Measurements from ENCODE around the gene LCN6. TPM values are rescaled to one million over a fixed set of nuclear protein-coding genes. Genes with fewer than 3 reads are reported as not detected.
"Not testable (repeated sequence)": the region's sequence is repeated elsewhere in the genome, so short reads cannot be mapped to it uniquely, and the experiment has no call there.

Gene LCN6, protein sequence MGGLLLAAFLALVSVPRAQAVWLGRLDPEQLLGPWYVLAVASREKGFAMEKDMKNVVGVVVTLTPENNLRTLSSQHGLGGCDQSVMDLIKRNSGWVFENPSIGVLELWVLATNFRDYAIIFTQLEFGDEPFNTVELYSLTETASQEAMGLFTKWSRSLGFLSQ
- total RNA-seq (not detected), polyA plus RNA-seq (ENCODE audit: insufficient read depth in 1 of 8, insufficient read length in 8 of 8, low replicate concordance in 1 of 8) (under 1 TPM in 2 of 8 donors, not detected in 6; 0.30 to 0.31 TPM)
- long read RNA-seq, donor 1 = 0 reads
- long read RNA-seq, donor 2 = 0 reads
- long read RNA-seq, donor 3 = 0 reads
- long read RNA-seq, donor 4 = 0 reads
- long read RNA-seq, donor 5 = 0 reads
- long read RNA-seq, donor 6 = 0 reads
- long read RNA-seq, donor 7 = 0 reads
- long read RNA-seq, donor 8 = 0 reads
- long read RNA-seq, donor 9 = 0 reads
- long read RNA-seq, donor 10 = 0 reads
- long read RNA-seq, donor 11 = 0 reads

DNA sequence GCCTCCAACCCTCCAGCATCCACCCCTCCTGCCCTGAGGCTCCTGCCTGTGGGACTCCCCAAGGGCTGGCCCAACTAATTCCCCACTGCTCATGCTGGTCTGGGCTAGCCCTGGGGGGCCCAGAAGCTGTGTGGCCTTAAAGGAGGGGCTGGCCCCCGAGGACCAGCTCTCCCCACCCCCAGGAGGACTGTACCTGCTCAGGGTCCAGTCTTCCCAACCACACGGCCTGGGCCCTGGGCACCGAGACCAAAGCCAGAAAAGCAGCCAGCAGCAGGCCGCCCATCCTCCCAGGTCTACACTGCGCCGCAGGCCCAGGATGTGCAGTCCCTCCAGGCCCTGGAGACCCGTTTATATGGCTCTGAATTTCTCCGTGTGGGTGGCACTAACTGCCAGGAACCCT, at the start of gene LCN6:
Gene LCN6, minus strand, starts transcription at position 325 of the 400 bp plus-strand sequence. Its CDS starts 42 bp downstream, at position 283.
- DNase-seq = no peak
- peaks cover 9% of the 10 kb centered on the region for H3K9me3 ChIP-seq (replicated peaks; ENCODE audit: control insufficient read depth, low read depth, low read length)
- WGBS (ENCODE audit: insufficient coverage) = 76% methylated on average over 7 of the region's 8 CpGs
- peaks cover under 1% of the 10 kb centered on the region for H3K4me1 ChIP-seq (ENCODE audit: control insufficient read depth, insufficient read depth, low read length)
- H3K4me3 ChIP-seq (ENCODE audit: low read length) = no peak within 1 kb of the TSS
- H3K27ac ChIP-seq (ENCODE audit: low read length) = no peak within 1 kb of the TSS
- peaks cover under 1% of the 10 kb centered on the region for H3K27me3 ChIP-seq (ENCODE audit: control insufficient read depth, insufficient read depth, low read length)
- H3K36me3 ChIP-seq (ENCODE audit: control insufficient read depth, insufficient read depth, low read length) = no peaks in the 10 kb centered on the region

DNA sequence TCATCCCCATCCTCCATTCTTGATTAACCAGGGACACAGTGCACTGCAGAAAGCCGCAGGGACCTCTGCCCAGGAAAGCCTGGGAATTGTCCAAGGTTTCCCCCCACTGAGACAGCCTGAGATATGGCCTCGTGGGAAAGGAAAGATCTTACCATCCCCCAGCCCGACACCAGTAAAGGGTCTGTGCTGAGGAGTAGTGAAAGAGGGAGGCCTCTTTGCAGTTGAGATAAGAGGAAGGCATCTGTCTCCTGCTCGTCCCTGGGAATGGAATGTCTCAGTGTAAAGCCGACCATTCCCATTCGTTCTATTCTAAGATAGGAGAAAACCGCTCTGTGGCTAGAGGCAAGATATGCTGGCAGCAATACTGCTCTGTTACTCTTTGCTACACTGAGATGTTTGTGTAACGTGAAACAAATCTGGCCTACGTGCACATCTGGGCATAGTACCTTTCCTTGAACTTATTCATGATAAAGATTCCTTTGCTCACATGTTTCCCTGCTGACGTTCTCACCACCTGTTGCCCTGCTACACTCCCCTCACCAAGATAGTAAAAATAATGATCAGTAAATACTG, 48.5 kb upstream of the LCN6 start:
- 0% methylated on average over 1 of the region's 10 CpGs for WGBS (ENCODE audit: insufficient coverage)
- H3K9me3 ChIP-seq (replicated peaks; ENCODE audit: control insufficient read depth, low read depth, low read length); H3K27ac ChIP-seq (ENCODE audit: low read length); H3K36me3 ChIP-seq (ENCODE audit: control insufficient read depth, insufficient read depth, low read length); DNase-seq; H3K4me3 ChIP-seq (ENCODE audit: low read length): not testable (repeated sequence)
- Histone ChIP-seq H3K4me1 (ENCODE audit: control insufficient read depth, insufficient read depth, low read length) (peaks cover 44% of the 10 kb centered on the region), H3K27me3 (ENCODE audit: control insufficient read depth, insufficient read depth, low read length) (peaks cover 58% of the 10 kb centered on the region)

DNA sequence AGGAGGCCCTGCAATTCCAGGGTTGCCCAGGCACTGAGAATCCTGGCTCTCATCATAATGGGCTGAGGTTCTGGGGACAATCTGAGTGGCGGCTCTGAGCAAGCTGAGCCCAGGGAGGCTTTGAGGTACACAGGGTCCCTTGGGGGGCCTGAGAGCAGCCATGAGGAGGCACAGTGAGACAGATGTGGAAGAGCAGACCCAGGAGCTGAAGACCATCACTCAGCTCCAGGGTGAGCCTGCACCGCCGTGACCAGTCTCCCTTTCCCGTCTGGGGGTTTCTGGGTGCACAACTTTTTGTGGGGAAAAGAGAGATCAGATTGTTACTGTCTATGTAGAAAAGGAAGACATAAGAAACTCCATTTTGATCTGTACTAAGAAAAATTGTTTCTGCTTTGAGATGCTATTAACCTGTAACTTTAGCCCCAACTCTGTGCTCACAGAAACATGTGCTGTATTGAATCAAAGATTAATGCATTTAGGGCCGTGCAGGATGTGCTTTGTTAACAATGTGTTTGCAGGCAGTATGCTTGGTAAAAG, 48.0 kb upstream of the LCN6 start, which contains the start of gene CCDC183:
Gene CCDC183, plus strand, starts transcription at position 101 of the 537 bp plus-strand sequence. Its CDS starts 60 bp downstream, at position 161.
- 24% methylated on average over 5 of the region's 5 CpGs for WGBS (ENCODE audit: insufficient coverage)
- Histone ChIP-seq H3K27ac (ENCODE audit: low read length) (no peak within 1 kb of the TSS), H3K27me3 (ENCODE audit: control insufficient read depth, insufficient read depth, low read length) (peaks cover 53% of the 10 kb centered on the region)

DNA sequence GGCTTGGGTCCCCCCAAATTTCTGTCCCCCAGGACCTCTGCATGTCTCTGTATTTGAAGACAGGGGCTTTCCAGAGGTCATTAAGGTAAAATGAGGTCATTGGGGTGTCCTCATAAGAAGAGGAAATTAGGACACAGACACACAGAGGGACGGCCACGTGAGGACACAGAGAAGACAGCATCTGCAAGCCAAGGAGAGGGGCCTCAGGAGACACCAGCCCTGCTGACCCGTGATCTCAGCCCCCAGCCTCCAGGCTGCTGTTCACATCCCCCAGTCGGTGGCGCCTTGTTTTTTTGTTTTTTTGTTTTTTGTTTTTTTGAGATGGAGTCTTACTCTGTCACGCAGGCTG, 46.6 kb upstream of the LCN6 start:
- no peak for DNase-seq
- Histone ChIP-seq H3K4me3 (ENCODE audit: low read length) (no peak overlapping the region), H3K9me3 (replicated peaks; ENCODE audit: control insufficient read depth, low read depth, low read length) (no peaks in the 10 kb centered on the region), H3K4me1 (ENCODE audit: control insufficient read depth, insufficient read depth, low read length) (peaks cover 43% of the 10 kb centered on the region), H3K27ac (ENCODE audit: low read length) (no peak overlapping the region), H3K36me3 (ENCODE audit: control insufficient read depth, insufficient read depth, low read length) (peaks cover 4% of the 10 kb centered on the region), H3K27me3 (ENCODE audit: control insufficient read depth, insufficient read depth, low read length) (peaks cover 40% of the 10 kb centered on the region)
- WGBS (ENCODE audit: insufficient coverage) = 71% methylated on average over 2 of the region's 6 CpGs

More for the DNA sequence above, 48.0 kb upstream of the LCN6 start, which contains the start of gene CCDC183:
- Histone ChIP-seq H3K4me1 (ENCODE audit: control insufficient read depth, insufficient read depth, low read length) (peaks cover 50% of the 10 kb centered on the region), H3K4me3 (ENCODE audit: low read length) (no peak within 1 kb of the TSS), H3K9me3 (replicated peaks; ENCODE audit: control insufficient read depth, low read depth, low read length) (no peaks in the 10 kb centered on the region), H3K36me3 (ENCODE audit: control insufficient read depth, insufficient read depth, low read length) (peaks cover 4% of the 10 kb centered on the region)
- DNase-seq = no peak

DNA sequence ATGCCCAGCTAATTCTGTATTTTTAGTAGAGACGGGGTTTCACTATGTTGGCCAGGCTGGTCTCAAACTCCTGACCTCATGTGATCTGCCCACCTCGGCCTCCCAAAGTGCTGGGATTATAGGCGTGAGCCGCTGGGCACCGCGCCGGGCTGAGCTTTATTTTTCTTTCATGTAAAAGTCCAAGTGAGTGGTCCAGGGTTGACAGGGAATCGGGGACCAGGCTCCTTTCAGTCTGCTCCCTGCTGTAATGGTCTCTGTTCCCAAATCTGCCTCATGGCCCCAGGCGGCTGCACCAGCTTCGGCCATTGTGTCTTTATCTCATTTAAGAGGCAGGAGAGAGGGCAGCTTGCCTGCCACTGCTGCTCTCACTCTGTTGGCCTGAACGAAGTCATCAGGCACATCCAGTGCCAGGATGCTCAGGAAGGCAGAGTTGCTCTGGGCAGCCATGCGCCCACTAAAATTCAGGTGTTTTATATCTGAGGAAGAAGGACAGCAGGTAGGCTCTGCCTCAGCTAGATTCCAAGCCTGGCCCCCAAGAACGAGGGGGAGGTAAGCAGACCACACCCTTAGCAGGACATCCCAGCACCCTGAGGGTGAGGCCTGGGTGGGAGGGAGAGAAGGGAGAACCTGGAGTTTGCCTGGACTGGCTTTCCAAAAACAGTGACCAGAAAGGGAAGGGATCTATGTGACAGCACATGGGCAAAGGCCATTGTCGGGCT, 46.1 kb upstream of the LCN6 start:
- no peak for DNase-seq
- H3K36me3 ChIP-seq (ENCODE audit: control insufficient read depth, insufficient read depth, low read length) = peaks cover 4% of the 10 kb centered on the region
- no peak overlapping the region for H3K27ac ChIP-seq (ENCODE audit: low read length)
- whole genome bisulfite sequencing (ENCODE audit: insufficient coverage) = 77% methylated on average over 5 of the region's 14 CpGs
- peaks cover 38% of the 10 kb centered on the region for H3K4me1 ChIP-seq (ENCODE audit: control insufficient read depth, insufficient read depth, low read length)
- H3K9me3 ChIP-seq (replicated peaks; ENCODE audit: control insufficient read depth, low read depth, low read length) = no peaks in the 10 kb centered on the region
- peaks cover 35% of the 10 kb centered on the region for H3K27me3 ChIP-seq (ENCODE audit: control insufficient read depth, insufficient read depth, low read length)
- H3K4me3 ChIP-seq (ENCODE audit: low read length) = no peak overlapping the region

DNA sequence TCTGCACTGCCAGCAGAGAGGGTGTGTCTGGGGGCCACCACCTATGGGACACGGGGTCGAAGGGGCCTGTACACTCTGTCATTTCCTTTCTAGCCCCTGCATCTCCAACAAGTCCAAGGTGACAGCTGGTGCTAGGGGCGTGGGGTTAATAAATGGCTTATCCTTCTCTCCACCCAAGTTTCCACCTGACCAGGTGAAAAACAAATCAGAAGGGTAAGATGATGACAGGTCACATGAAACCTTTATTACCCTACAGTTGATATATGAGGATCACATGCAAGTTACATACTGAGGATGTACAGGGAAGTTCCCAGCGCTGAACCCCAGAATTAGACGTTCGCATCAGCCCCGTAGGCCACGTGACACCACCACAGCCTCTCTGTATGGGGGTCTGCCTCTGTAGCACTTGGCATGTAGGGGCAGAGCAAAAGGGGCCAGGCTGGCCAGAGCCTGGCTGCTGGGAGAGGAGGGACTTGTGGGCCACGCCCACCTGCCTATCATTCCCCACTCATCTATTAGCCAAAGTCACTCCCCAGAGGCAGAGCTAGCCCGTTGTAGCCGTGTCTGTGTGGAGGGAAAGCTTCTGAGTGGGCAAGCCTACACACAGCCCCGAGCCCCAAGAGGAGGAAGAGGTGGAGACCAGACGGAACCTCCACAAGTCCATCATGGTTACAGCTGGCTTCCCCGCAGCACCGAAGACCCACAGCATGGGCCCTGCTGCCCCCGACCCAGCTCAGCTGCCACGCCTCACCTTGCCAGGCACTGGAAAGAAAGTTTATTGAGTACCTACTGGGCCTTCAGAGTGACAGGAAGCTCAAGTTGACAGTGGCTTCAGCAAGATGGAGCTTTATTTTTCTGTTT, 45.0 kb upstream of the LCN6 start:
- peaks cover 23% of the 10 kb centered on the region for H3K27me3 ChIP-seq (ENCODE audit: control insufficient read depth, insufficient read depth, low read length)
- H3K36me3 ChIP-seq (ENCODE audit: control insufficient read depth, insufficient read depth, low read length) = peaks cover 4% of the 10 kb centered on the region
- H3K9me3 ChIP-seq (replicated peaks; ENCODE audit: control insufficient read depth, low read depth, low read length) = no peaks in the 10 kb centered on the region
- peak; percentile 25 for DNase-seq
- 65% methylated on average over 8 of the region's 17 CpGs for WGBS (ENCODE audit: insufficient coverage)
- no peak overlapping the region for H3K27ac ChIP-seq (ENCODE audit: low read length)
- no peak overlapping the region for H3K4me3 ChIP-seq (ENCODE audit: low read length)
- H3K4me1 ChIP-seq (ENCODE audit: control insufficient read depth, insufficient read depth, low read length) = peaks cover 28% of the 10 kb centered on the region

DNA sequence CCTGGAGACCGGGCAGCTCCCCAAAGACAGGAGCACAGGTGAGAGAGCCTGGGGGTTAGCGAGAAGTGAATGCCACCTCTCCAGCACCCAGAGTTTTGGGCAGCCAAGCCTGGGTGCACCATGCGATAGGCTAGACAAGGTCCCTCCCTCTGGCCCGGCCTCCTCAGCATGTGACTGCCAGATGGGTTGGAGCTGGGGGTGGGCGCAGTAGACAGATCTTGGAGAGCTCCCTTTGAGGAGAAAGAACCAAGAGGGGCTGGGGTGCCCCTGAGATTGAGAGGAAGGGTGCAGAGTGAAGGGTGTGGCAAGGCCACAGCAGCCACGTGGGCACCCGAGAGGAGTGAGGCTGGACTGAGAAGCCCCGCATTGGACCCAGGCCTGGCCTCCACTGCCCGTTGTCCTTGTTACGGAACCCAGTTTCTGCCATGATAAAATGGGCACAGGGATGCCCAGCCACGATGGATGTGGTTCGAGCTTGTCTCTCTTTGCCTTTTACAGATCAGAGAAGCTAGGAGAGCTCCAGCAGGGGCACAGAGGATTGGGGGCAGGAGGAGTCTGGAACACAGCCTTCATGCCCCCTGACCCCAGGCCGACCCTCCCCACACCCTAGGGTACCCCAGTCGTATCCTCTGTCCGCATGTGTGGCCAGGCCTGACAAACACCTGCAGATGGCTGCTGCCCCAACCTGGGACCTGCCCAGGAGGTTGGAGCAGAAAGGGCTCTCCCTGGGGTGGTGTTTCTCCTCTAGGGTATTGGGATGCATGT, 44.2 kb upstream of the LCN6 start:
- peaks cover 4% of the 10 kb centered on the region for H3K36me3 ChIP-seq (ENCODE audit: control insufficient read depth, insufficient read depth, low read length)
- WGBS (ENCODE audit: insufficient coverage) = 84% methylated on average over 10 of the region's 15 CpGs
- DNase-seq = peak; percentile 28
- peaks cover 27% of the 10 kb centered on the region for H3K4me1 ChIP-seq (ENCODE audit: control insufficient read depth, insufficient read depth, low read length)
- H3K9me3 ChIP-seq (replicated peaks; ENCODE audit: control insufficient read depth, low read depth, low read length) = no peaks in the 10 kb centered on the region
- H3K27me3 ChIP-seq (ENCODE audit: control insufficient read depth, insufficient read depth, low read length) = peaks cover 16% of the 10 kb centered on the region
- H3K27ac ChIP-seq (ENCODE audit: low read length) = no peak overlapping the region
- no peak overlapping the region for H3K4me3 ChIP-seq (ENCODE audit: low read length)

DNA sequence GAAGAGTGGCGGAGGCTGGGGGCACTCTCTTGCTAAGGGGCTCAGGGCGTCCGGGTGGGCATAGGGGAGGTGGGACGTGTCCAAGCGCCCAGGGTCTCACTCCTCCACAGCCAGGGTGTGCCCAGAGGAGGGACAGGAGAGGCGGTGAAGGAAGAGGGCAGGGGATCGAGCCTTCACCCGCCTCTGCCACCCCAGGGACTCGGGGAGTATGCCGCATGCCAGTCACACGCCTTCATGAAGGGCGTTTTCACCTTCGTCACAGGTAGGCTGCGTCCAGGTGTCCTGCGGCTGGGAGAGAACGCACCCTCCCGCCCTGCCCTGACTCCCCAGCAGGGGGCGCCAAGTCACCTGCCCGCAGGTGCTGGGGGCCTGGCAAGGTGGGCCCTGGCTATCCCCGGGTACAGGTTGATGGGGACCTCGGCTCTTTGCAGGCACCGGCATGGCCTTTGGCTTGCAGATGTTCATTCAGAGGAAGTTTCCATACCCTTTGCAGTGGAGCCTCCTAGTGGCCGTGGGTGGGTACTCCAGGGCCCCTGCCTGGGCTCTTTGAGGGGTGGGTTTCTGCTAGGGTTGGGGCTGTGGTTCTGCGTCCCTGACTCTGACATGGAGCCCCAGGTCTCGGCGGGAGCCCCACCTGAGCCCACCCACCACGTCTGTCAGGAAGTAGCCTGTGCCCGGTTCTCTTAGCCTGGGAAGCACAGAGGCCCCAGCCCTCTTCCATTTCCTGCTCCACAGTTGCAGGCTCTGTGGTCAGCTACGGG, 43.4 kb upstream of the LCN6 start:
- Histone ChIP-seq H3K4me3 (ENCODE audit: low read length) (peak overlapping the region; percentile 89), H3K4me1 (ENCODE audit: control insufficient read depth, insufficient read depth, low read length) (peaks cover 29% of the 10 kb centered on the region), H3K27me3 (ENCODE audit: control insufficient read depth, insufficient read depth, low read length) (peaks cover 10% of the 10 kb centered on the region), H3K36me3 (ENCODE audit: control insufficient read depth, insufficient read depth, low read length) (peaks cover 4% of the 10 kb centered on the region), H3K9me3 (replicated peaks; ENCODE audit: control insufficient read depth, low read depth, low read length) (no peaks in the 10 kb centered on the region), H3K27ac (ENCODE audit: low read length) (peak overlapping the region; percentile 94)
- no peak for DNase-seq
- WGBS (ENCODE audit: insufficient coverage) = 4% methylated on average over 18 of the region's 29 CpGs
